ENCODE results near the gene MEIG1.
"Not testable (repeated sequence)": the region's sequence is repeated elsewhere in the genome, so short reads cannot be mapped to it uniquely, and the experiment has no call there.

MEIG1 gene

DNA sequence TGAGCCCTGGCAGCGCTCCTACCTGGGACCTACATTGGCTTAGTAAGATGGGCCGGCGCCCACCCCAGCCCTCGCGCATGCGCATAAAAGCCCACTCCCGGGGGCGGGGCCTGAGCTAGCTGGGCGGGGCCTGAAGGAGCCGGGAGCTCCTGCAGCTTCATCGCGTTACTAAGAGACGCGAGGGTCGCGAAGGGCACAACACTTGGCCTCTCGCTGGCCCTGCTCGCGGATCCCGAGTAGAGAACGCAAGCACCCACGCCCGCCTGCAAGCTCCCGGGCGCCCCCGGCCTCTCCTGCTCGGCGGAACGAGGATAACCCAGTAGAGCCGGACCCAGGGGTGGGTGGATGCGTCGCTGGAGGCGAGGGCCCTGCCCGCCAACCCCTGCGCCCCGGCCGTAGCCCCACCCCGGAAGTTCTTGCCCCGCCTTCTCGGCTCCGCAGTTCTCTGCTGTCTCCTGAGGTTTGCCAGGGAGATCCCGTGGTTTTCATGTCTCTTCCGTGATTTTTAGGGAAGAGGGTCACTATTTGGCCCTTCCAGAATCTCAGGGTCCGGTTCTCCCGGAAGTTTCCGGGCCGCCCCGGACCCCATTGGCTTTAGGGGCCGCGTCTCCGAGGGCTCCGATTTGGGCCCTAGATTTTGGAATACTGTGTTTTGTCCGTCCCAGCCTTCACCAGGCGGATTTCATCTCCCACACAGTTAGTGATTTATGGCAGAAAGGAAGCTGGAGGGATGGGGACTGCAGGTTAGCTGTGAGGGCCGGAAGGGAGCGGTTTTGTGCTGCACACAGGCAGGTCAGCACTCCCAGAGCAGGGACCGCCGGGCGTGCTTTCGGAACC, at the start of gene MEIG1:
MEIG1 (plus strand) TSS at position 168 of the 837 bp plus-strand sequence. CDS start 7,081 bp downstream, outside the sequence.
- DNase-seq = peak; percentile 79

DNA sequence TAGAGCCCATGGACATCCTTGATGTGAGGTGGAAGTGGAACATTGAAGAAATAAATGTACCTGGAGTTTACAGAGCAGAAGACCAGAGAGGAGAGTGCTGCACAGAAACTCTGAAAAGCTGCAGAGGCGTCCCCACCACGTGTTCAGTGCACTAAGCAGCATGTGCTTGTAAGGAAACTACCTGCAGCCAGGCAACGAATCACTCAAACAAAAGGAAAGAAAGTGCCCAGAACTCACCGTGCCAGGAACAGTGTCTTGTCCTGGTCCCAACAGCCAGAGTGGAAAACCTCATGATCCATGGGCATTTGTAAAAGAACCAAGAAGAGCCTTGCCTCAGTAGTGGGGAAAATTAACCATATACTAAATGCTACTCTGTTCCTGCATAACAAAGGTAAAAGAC, 48.2 kb upstream of the MEIG1 start:
- DNase-seq = no peak

- no peak for DNase-seq
These were observed 47.4 kb upstream of the MEIG1 start for GRCh38 chr10:14911801-14912200.

DNA sequence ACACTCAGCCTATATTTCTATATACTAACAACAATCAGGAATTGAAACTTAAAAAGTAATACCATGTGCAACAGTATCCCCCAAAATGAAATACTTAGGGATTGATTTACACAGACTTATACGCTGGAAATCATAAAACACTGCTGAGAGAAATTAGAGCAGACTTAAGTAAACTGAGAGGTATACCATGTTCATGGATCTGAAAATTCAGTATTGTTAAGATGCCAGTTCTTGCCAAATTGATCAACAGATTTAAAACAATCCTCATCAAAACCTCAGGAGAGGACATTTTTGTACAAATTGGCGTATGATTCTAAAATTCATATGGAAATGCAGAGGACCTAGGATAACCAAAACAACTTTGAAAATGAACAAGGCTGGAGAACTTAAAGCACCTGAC, 42.6 kb upstream of the MEIG1 start:
- DNase-seq = no peak

- no peak for DNase-seq
These were observed 41.4 kb upstream of the MEIG1 start for GRCh38 chr10:14917827-14918226.

DNA sequence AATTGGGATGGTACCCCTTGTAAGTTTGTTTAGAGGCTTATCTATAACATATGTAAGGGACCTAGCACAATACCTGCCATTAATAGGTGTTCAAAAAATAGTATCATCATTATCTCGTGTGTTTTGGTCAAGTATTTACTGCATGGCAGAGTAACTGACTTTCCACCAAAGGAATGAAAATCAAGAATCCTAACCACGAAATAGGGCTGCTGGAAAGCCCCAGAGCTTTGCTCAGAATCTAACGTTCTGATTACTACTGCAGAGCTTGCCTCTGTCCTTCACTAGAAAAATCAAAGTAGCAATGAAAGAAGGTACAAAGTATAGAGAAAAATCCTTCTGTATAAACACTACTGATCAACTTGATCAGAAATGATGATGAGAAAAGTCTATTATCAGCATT, 40.2 kb upstream of the MEIG1 start:
- no peak for DNase-seq

DNA sequence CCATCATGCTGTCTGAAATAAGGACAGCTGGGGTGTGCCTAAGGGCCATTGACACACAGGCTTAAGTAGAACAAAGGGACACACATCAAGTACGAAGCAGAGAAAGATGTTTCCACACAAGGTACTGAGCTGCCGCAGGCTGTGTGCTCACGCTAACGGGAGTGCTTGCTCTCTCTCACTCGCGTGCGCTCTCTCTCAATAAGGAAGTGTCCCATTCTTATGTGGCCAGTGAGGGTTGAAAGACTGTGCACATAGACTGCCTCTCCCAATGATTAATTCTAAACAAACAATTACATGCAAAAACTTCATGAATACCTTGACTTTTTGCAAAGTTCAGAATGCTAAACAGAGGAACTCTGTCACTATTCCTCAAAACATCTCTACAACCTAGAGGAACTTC, 35.2 kb upstream of the MEIG1 start:
- DNase-seq = no peak

GRCh38 chr10:14925268-14925667, 33.9 kb upstream of the MEIG1 start:
- DNase-seq = no peak

GRCh38 chr10:14926061-14926470, 33.1 kb upstream of the MEIG1 start:
- DNase-seq = no peak

GRCh38 chr10:14926722-14927416, 32.3 kb upstream of the MEIG1 start:
- DNase-seq = no peak

- no peak for DNase-seq
These were observed 28.6 kb upstream of the MEIG1 start for GRCh38 chr10:14930610-14931009.

DNA sequence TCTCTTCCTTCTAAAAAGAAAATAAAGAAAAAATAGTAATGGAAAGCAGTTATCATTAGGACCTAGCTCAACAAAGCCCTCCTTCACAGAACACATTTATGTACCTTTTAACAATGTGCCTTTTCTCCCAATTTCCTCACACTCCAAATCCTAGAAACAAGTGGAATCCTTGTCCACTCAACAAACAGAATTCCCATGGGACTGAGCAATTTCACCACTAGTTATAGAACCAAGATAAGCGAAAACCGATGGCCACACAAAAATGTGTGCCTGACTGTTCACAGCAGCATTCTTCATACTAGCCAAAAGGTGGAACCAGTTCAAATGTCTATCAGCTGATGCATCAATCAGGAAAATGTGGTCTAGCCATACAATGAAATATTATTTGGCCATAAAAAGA, 22.6 kb upstream of the MEIG1 start:
- no peak for DNase-seq

DNA sequence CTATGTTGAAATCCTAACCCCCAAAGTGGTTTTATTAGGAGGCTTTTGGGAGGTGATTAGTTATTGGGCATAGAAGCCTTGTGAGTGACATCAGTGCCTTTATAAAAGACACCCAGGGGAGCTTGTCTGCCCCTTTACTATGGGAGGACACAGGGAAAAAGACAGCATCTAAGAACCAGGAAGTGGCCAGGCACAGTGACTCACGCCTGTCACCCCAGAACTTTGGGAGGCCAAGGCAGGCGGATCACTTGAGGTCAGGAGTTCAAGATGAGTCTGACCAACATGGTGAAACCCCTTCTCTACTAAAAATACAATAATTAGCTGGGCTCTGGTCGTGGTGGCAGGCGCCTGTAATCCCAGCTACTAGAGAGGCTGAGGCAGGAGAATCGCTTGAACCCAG, 20.2 kb upstream of the MEIG1 start:
- not testable (repeated sequence) for DNase-seq

DNA sequence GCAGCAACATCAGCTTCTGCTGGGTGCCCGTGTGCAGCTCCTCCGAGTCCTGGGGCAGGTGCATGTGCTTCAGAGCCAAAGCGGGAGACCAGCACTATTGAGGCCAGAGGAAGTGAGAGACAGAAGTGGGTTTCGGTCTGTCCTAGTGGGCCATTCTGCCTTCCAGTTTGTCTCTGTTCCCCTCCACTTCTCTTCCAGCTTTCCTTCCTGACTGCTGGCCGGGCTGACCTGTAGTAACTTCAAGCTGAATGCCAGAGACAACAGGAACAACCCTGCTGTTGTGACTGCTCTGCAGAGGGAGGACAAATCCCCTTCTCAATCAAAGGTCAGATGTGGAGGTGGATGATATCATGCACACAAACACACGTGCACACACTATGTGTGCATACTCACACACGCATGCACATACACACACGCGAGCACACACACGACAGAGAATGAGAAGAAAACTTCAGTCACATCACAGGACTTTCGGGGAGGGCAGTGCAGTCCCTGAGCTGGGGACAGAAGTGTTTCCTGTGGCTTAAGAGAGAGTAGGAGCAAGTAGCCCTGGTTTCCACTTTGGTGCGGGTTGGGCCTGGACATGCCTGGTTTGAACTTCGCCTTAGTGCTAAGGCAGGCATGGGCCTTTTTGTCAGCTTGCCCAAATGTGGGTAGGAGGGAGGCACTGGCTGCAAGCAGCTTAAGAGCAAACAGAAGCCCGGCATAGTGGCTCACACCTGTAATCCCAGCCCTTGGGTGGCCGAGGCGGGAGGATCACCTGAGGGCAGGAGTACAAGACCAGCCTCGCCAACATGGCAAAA, 16.8 kb upstream of the MEIG1 start:
- not testable (repeated sequence) for DNase-seq

GRCh38 chr10:14942950-14943338, 16.2 kb upstream of the MEIG1 start:
- not testable (repeated sequence) for DNase-seq

DNA sequence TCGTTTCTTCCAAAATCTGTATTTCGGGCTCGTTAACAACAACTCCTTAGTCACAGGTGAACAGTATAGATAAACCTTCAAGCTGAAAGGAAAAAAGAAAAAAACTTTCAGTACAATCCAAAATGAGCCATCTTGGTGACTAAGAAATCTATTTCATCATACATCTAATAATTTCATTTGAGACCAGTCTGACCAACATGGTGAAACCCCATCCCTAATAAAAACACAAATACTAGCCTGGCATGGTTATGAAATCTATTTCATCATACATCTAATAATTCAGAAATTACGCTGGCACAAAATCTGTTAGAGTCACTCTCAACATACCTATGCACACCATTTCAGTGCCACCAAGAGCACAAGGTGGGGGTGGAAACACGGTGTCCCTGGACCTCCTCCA, 14.1 kb upstream of the MEIG1 start:
- DNase-seq = no peak

GRCh38 chr10:14947268-14947667, 11.9 kb upstream of the MEIG1 start:
- no peak for DNase-seq

- DNase-seq = no peak
These were observed 9.9 kb upstream of the MEIG1 start for GRCh38 chr10:14949291-14949690.

DNA sequence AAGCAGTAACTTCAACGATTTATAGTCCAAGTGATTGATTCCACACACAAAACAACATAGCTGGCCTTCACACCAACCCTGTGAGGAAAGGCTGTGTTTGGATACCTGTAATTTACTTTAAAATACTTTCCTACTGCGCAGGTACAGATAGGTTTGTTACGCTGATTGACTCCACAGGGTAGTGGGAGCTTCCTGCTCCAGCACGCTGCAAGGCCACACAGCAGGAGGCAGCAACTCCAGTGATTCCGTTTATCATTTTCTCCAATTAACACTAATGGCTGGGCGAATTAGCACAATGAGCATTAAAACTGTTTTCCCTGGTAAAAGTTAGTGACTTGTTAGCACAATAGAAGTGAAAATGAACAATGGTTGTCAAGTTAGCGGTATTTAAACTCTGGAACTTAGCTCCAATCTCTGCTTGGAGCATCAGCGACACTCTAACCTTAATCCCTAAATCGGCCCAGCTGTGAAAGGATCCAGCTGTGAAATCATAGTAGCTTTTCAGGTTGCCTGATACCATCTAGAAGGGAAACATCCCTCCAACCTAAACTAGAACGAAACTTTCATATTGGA, 6.3 kb upstream of the MEIG1 start:
- DNase-seq = no peak

DNA sequence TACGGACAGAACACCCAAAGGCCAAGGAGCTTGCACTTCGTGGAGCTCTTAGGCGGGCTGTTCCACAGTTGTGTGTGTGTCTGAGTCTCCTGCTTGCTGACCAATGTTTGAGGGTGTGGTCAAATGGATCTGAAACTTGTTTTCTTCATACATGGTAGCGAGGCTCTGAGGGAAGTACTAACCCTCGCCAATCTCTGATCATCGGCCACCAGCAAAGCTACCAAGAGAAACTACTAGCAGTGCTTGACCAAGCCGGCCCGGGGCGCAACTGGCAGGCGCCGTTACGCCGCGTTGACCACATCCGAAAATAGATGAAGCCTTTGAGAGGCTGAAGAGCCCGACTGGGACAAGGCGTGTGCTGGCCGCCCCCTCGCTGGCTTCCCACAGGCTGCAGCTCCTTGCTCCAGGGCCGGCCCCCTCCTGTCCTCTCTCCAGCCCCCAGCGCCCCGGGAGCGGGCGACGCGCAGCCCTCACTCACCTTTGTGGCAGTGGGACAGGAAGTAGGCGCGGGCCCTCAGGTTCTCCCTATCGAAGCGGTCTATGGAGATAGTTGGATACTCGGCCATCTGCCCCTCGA, 5.7 kb upstream of the MEIG1 start:
- peak; percentile 49 for DNase-seq

DNA sequence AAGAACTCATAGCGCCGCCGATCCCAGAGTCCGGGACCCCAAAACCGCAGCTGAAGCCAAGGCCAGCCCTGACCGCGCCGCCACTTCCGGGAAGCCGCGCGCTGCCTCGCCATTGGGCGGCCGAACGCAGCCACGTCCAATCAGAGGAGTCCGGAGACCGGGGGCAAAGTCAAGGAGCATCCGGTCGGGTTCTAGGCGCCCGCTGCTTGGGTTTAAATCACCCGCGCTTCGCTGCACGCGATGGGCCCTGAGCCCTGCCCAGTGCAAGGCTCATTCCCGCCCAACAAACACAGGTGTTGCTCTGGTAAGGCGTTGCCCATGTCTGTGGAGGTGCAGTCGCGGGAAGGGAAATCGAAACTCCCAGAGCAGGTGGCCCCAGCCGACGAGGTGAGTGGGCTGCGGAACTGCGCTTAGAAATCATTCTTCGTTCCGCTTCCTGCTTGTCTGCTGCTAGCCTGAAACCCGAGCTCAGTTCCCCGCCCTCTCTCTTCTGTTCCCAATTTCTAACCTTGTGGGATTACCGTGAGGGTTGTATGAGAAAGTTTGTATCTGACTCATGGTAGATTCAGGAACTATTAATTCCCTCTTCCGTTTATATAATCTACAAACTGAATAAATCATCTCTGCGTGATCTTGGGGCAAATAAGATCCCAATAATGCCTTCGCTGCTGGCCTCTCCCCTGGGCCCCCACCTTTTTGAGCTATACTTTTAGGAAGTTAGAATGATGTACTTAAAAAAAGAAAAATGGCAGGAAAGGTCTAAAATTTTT, 5.0 kb upstream of the MEIG1 start, which contains the start of gene DCLRE1C:
DCLRE1C (minus strand) TSS at position 96 of the 770 bp plus-strand sequence; CDS start at position 10, 86 bp downstream.
- DNase-seq = peak; percentile 78

DNA sequence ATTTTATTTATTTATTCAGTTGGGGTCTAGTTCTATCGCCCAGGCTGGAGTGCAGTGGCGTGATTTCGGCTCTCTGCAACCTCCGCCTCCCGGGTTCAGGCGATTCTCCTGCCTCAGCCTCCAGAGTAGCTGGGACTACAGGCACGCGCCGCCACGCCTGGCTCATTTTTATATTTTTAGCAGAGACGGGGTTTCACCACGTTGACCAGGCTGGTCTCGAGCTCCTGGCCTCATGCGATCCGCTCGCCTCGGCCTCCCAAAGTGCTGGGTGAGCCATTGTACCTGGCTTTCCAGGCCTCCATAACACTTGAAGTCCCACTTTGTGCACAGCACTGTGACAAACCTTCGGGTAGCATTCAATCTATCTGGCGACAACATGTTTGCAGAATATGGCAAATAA, 4.3 kb upstream of the MEIG1 start:
- DNase-seq = no peak

Measured in NK-92 treated with Interleukin-12 subunit alpha and Interleukin-12 subunit beta, amount 100 ng/mL, for 24 hours (cell line).